Measurements from ENCODE around the gene NEDD4L.

DNA sequence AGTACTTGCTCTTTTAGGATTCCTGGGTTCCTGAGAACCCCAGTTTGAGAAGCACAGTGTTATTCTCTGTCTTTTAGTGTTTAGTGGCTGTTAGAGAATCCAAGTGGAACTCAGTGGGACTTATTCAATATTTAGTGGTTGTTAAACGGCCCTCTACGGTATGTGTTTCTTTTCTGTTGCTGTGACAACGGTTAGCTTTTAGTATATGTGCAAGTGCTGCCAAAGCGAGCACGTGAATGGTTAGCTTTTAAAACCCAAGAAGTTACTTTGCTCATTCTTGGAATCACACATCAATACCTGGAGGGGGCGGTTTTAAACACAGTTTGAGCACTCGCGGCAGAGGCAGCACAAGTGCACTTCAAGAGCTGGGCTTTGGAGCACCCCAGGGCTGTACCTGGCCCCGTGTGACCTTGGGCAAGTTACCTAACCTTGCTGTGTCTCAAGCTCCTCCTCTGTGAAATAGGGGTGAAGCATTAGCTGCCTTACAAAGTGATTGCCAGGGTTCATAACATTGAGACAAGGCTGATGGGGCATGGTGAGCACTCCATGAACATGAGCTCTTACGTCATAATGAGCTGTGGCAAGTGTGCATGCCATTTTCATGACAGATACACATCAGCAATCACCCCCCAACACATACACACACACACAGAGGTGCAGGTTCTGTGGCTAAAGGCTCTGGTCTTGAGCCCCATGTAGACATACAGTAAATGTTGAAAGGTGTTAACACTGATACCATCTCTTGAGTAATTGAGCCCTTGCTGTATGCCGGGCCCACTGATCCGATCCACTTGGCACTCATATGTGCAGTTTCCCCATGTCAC, 350.8 kb downstream of the NEDD4L start:
- TF ChIP-seq CTCF (conservative IDR thresholded peaks at IDR 0.05; ENCODE audit: low read length) (no peak), EZH2phosphoT487 (IDR thresholded peaks at IDR 0.05; ENCODE audit: borderline replicate concordance, low read depth, low read length) (no peak)

Data from OCI-LY7 (cell line).